ENCODE data around the gene GRB10.

- TF ChIP-seq POLR2A (IDR thresholded peaks at IDR 0.05; ENCODE audit: low read depth, low read length) (no peak), EZH2 (IDR thresholded peaks at IDR 0.05; ENCODE audit: borderline replicate concordance, low read depth, low read length, severe bottlenecking) (no peak), CTCF (IDR thresholded peaks at IDR 0.05; ENCODE audit: extremely low read depth in 1 of 2, insufficient read depth in 1 of 2, low read depth in 1 of 2, low read length in 2 of 2) (no peak), POLR2AphosphoS5 (IDR thresholded peaks at IDR 0.05; ENCODE audit: insufficient read depth, low read depth, low read length) (no peak), FOS (IDR thresholded peaks at IDR 0.05; ENCODE audit: borderline replicate concordance, insufficient read depth, low read length) (no peak), MAX (IDR thresholded peaks at IDR 0.05; ENCODE audit: insufficient read depth, insufficient read length) (no peak), JUN (IDR thresholded peaks at IDR 0.05; ENCODE audit: borderline replicate concordance, insufficient read depth, insufficient read length, low read depth) (no peak), GATA2 (IDR thresholded peaks at IDR 0.05; ENCODE audit: insufficient read depth, insufficient read length, low read depth, low read length) (no peak)
Observed at GRCh38 chr7:50649259-50649885, 133.3 kb downstream of the GRB10 start.

Measured in endothelial cell of umbilical vein (primary cell).